ENCODE results near the gene TCERG1L. TPM values are rescaled to one million over a fixed set of nuclear protein-coding genes. Genes with fewer than 3 reads are reported as not detected.
A peak's percentile ranks its signal among the peaks of the same experiment; 100 is the strongest.

Gene TCERG1L
- total and polyA plus RNA-seq, 5 donors from 2014 or later = not detected

GRCh38 chr10:131128731-131129130 is 182.8 kb downstream of the TCERG1L start:
- H3K27me3 Mint-ChIP-seq = no peaks in the 10 kb centered on the region
- Histone ChIP-seq H3K4me1 (ENCODE audit: control insufficient read depth, insufficient read depth, low read length, poor library complexity, severe bottlenecking) (no peaks in the 10 kb centered on the region), H3K36me3 (ENCODE audit: control insufficient read depth, insufficient read depth, low read length) (no peaks in the 10 kb centered on the region), H3K9me3 (ENCODE audit: control insufficient read depth in 2 of 2, low read length in 2 of 2) (no peaks in the 10 kb centered on the region), H3K4me3 (ENCODE audit: low read depth, low read length) (no peak overlapping the region), H3K27me3 (ENCODE audit: control insufficient read depth, insufficient read depth, low read length) (no peaks in the 10 kb centered on the region), H3K27ac (ENCODE audit: insufficient read depth, low read length, poor library complexity, severe bottlenecking) (no peak overlapping the region)
- DNase-seq (no peak), ATAC-seq (ENCODE audit: low read depth in 2 of 2) (no peak)
- no peak overlapping the region for H3K4me3 Mint-ChIP-seq
- H3K9me3 Mint-ChIP-seq = peaks cover 0 to 4% (median 0%) of the 10 kb centered on the region in 7 donors
- H3K36me3 Mint-ChIP-seq = no peaks in the 10 kb centered on the region
- H3K4me1 Mint-ChIP-seq = no peaks in the 10 kb centered on the region
- H3K27ac Mint-ChIP-seq = no peak overlapping the region

GRCh38 chr10:131127610-131128009 is 183.9 kb downstream of the TCERG1L start:
- Mint-ChIP-seq H3K9me3 (peaks cover 0 to 6% (median 0%) of the 10 kb centered on the region in 7 donors), H3K4me3 (no peak overlapping the region), H3K27ac (no peak overlapping the region), H3K27me3 (no peaks in the 10 kb centered on the region), H3K4me1 (no peaks in the 10 kb centered on the region), H3K36me3 (no peaks in the 10 kb centered on the region)
- Histone ChIP-seq H3K27ac (ENCODE audit: insufficient read depth, low read length, poor library complexity, severe bottlenecking) (no peak overlapping the region), H3K36me3 (ENCODE audit: control insufficient read depth, insufficient read depth, low read length) (no peaks in the 10 kb centered on the region), H3K9me3 (ENCODE audit: control insufficient read depth in 2 of 2, low read length in 2 of 2) (no peaks in the 10 kb centered on the region), H3K4me3 (ENCODE audit: low read depth, low read length) (no peak overlapping the region), H3K4me1 (ENCODE audit: control insufficient read depth, insufficient read depth, low read length, poor library complexity, severe bottlenecking) (no peaks in the 10 kb centered on the region), H3K27me3 (ENCODE audit: control insufficient read depth, insufficient read depth, low read length) (no peaks in the 10 kb centered on the region)
- ATAC-seq (ENCODE audit: low read depth in 2 of 2) (no peak), DNase-seq (no peak)

DNA sequence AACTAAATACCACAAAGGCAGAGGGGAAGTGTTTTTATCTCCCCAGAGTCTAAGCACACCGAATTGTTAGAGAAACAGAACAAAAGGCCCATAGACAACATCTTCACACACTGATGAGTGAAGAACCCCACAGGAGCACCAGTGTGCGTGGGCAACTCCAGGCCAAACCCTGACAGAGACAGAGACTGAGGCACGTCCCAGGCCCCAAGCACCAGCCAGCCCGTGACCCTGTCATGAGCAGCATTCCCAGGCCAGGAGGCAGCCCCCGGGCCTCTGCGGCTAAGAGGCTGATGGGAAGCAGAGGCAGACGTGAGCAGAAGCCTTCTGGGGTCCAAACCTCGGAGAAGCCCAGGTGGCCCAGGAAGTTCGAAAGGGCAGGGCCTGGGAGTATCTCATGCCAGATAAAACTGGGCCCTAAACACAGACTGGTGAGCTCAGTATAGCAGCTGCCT is 184.4 kb downstream of the TCERG1L start:
- Mint-ChIP-seq H3K36me3 (no peaks in the 10 kb centered on the region), H3K9me3 (peaks cover 0 to 6% (median 0%) of the 10 kb centered on the region in 7 donors), H3K4me1 (no peaks in the 10 kb centered on the region), H3K4me3 (no peak overlapping the region), H3K27ac (no peak overlapping the region), H3K27me3 (no peaks in the 10 kb centered on the region)
- Histone ChIP-seq H3K27me3 (ENCODE audit: control insufficient read depth, insufficient read depth, low read length) (no peaks in the 10 kb centered on the region), H3K4me3 (ENCODE audit: low read depth, low read length) (no peak overlapping the region), H3K27ac (ENCODE audit: insufficient read depth, low read length, poor library complexity, severe bottlenecking) (no peak overlapping the region), H3K4me1 (ENCODE audit: control insufficient read depth, insufficient read depth, low read length, poor library complexity, severe bottlenecking) (no peaks in the 10 kb centered on the region), H3K9me3 (ENCODE audit: control insufficient read depth in 2 of 2, low read length in 2 of 2) (no peaks in the 10 kb centered on the region), H3K36me3 (ENCODE audit: control insufficient read depth, insufficient read depth, low read length) (no peaks in the 10 kb centered on the region)
- ATAC-seq (ENCODE audit: low read depth in 2 of 2) (no peak), DNase-seq (no peak)

DNA sequence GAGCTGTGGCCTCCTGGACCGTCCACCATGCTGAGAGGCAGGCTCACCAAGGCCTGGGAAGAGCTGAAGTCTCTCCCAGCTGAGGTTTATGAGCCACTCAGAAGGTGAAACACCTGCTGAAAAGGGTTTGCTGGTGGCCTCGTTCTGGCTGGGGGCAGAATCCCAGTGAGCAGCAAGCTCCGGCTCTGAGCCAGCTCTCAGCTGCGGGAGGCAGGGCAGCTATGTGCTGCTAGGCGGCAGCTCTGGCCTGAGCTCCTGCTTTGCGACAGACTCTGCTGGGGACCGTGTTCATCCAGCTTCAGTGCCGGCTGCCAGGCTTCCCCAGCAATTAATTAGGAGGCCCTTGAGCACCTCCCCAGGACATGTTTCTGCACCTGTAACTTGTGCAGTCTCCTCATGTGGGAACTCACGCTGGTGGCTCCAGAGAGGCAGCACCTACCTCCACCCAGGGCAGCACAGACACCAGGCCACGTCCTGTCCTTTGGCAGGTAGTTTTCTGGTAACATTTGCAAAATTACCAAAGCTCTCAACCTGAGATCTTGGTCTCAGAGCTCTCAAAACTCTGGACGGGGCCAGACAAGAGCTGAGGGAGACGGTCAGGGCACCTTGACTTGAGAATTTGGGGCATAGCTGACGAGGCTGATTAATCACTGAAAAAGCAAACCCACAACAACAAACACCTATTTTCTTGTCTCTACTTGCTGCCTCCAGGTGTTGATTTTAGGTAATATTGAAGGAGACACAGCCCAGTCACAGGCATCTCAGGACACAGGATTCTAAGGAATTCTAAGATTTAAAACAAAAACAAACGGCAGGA is 185.0 kb downstream of the TCERG1L start:
- Mint-ChIP-seq H3K9me3 (peaks cover 0 to 6% (median 0%) of the 10 kb centered on the region in 7 donors), H3K4me3 (no peak overlapping the region), H3K36me3 (no peaks in the 10 kb centered on the region), H3K27me3 (no peaks in the 10 kb centered on the region), H3K4me1 (no peaks in the 10 kb centered on the region), H3K27ac (no peak overlapping the region)
- no peak for DNase-seq
- no peaks in the 10 kb centered on the region for H3K9me3 ChIP-seq (ENCODE audit: control insufficient read depth in 2 of 2, low read length in 2 of 2)
- H3K4me3 ChIP-seq (ENCODE audit: low read depth, low read length) = no peak overlapping the region
- H3K36me3 ChIP-seq (ENCODE audit: control insufficient read depth, insufficient read depth, low read length) = no peaks in the 10 kb centered on the region
- no peak for ATAC-seq (ENCODE audit: low read depth in 2 of 2)
- H3K27ac ChIP-seq (ENCODE audit: insufficient read depth, low read length, poor library complexity, severe bottlenecking) = no peak overlapping the region
- no peaks in the 10 kb centered on the region for H3K27me3 ChIP-seq (ENCODE audit: control insufficient read depth, insufficient read depth, low read length)
- no peaks in the 10 kb centered on the region for H3K4me1 ChIP-seq (ENCODE audit: control insufficient read depth, insufficient read depth, low read length, poor library complexity, severe bottlenecking)

DNA sequence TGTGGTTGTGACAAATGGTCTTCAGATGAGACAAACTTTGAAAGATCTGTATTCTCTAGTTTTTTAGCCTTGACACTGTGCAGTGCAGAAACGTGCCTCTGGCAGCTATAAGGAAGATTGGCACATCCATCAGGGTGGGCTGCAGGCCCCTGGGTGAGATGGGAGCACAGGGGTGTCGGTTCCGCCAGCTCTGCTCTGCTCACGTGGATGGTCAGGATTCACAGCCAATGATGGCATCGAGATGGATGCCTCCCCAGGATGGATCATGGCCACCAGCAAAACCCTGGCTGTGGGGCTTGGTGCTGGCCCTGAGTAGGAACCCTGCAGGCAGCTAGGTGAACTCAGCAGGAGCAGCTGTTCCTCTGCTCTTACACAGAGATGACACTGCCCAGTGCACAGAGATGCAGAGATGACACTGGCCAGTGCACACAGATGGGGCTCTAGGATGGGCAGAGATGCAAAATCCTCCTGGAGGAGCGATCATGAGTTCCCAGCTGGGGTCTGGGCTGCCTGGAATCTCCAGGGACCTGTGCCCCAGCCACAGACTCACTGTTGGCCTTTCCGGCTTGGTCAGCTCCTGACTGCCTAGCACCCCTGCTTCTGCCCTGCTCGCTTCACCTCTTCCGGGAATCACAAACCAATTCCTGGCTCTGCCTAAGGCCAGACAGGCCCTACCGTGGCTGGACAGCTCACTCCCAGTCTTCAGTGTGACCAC is 185.9 kb downstream of the TCERG1L start:
- H3K27me3 ChIP-seq (ENCODE audit: control insufficient read depth, insufficient read depth, low read length) = no peaks in the 10 kb centered on the region
- Mint-ChIP-seq H3K36me3 (no peaks in the 10 kb centered on the region), H3K27me3 (no peaks in the 10 kb centered on the region), H3K4me1 (no peaks in the 10 kb centered on the region), H3K4me3 (no peak overlapping the region), H3K27ac (peak overlapping the region in 1 of 3 donors; percentile 38), H3K9me3 (peaks cover 0 to 6% (median 0%) of the 10 kb centered on the region in 7 donors)
- H3K36me3 ChIP-seq (ENCODE audit: control insufficient read depth, insufficient read depth, low read length) = no peaks in the 10 kb centered on the region
- DNase-seq (no peak), ATAC-seq (ENCODE audit: low read depth in 2 of 2) (no peak)
- no peak overlapping the region for H3K27ac ChIP-seq (ENCODE audit: insufficient read depth, low read length, poor library complexity, severe bottlenecking)
- H3K4me3 ChIP-seq (ENCODE audit: low read depth, low read length) = no peak overlapping the region
- H3K9me3 ChIP-seq (ENCODE audit: control insufficient read depth in 2 of 2, low read length in 2 of 2) = no peaks in the 10 kb centered on the region
- H3K4me1 ChIP-seq (ENCODE audit: control insufficient read depth, insufficient read depth, low read length, poor library complexity, severe bottlenecking) = no peaks in the 10 kb centered on the region

DNA sequence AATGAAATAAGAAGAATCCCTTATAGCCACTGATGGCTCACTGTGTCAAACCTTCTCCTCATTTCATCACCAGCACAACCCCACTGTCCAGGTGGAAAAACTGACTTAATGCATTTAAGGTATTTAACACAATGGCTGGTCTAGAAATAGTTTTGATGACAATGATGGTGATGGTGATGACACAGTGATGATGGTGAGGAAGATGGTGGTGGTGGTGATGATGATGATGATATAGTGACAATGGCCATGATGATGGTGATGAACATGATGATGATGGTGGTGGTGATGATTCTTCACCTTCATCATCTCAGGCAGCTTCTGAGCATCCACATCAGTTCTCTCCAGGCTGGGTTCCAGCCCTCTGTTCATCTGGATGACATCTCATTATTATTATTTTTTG is 186.6 kb downstream of the TCERG1L start:
- Histone ChIP-seq H3K27me3 (ENCODE audit: control insufficient read depth, insufficient read depth, low read length) (no peaks in the 10 kb centered on the region), H3K36me3 (ENCODE audit: control insufficient read depth, insufficient read depth, low read length) (no peaks in the 10 kb centered on the region), H3K4me1 (ENCODE audit: control insufficient read depth, insufficient read depth, low read length, poor library complexity, severe bottlenecking) (no peaks in the 10 kb centered on the region), H3K9me3 (ENCODE audit: control insufficient read depth in 2 of 2, low read length in 2 of 2) (no peaks in the 10 kb centered on the region), H3K27ac (ENCODE audit: insufficient read depth, low read length, poor library complexity, severe bottlenecking) (no peak overlapping the region), H3K4me3 (ENCODE audit: low read depth, low read length) (no peak overlapping the region)
- Mint-ChIP-seq H3K27me3 (no peaks in the 10 kb centered on the region), H3K36me3 (no peaks in the 10 kb centered on the region), H3K27ac (no peak overlapping the region), H3K4me1 (no peaks in the 10 kb centered on the region), H3K4me3 (no peak overlapping the region), H3K9me3 (peaks cover 0 to 6% (median 0%) of the 10 kb centered on the region in 7 donors)
- DNase-seq = no peak
- no peak for ATAC-seq (ENCODE audit: low read depth in 2 of 2)

GRCh38 chr10:131123496-131123895 is 188.0 kb downstream of the TCERG1L start:
- no peaks in the 10 kb centered on the region for H3K27me3 ChIP-seq (ENCODE audit: control insufficient read depth, insufficient read depth, low read length)
- H3K9me3 ChIP-seq (ENCODE audit: control insufficient read depth in 2 of 2, low read length in 2 of 2) = no peaks in the 10 kb centered on the region
- ATAC-seq (ENCODE audit: low read depth in 2 of 2) (no peak), DNase-seq (no peak)
- H3K27ac Mint-ChIP-seq = no peak overlapping the region
- H3K27me3 Mint-ChIP-seq = no peaks in the 10 kb centered on the region
- H3K36me3 Mint-ChIP-seq = no peaks in the 10 kb centered on the region
- no peak overlapping the region for H3K4me3 ChIP-seq (ENCODE audit: low read depth, low read length)
- no peaks in the 10 kb centered on the region for H3K4me1 Mint-ChIP-seq
- H3K4me1 ChIP-seq (ENCODE audit: control insufficient read depth, insufficient read depth, low read length, poor library complexity, severe bottlenecking) = no peaks in the 10 kb centered on the region
- no peak overlapping the region for H3K4me3 Mint-ChIP-seq
- H3K36me3 ChIP-seq (ENCODE audit: control insufficient read depth, insufficient read depth, low read length) = no peaks in the 10 kb centered on the region
- peaks cover 0 to 8% (median 0%) of the 10 kb centered on the region in 7 donors for H3K9me3 Mint-ChIP-seq
- H3K27ac ChIP-seq (ENCODE audit: insufficient read depth, low read length, poor library complexity, severe bottlenecking) = no peak overlapping the region
